ENCODE measurements around the gene SLC20A1.
"Not testable (repeated sequence)": the region's sequence is repeated elsewhere in the genome, so short reads cannot be mapped to it uniquely, and the experiment has no call there.

The SLC20A1 gene

GRCh38 chr2:112645310-112646101, at the start of gene SLC20A1:
TSS of gene SLC20A1 (plus strand) at chr2:112645939. CDS start at chr2:112646829, 890 bp downstream.
- DNase-seq (ENCODE audit: low read depth) = peak; percentile 94

GRCh38 chr2:112597537-112598322, 48.0 kb upstream of the SLC20A1 start:
- peak; percentile 15 for DNase-seq (ENCODE audit: low read depth)

- DNase-seq (ENCODE audit: low read depth) = peak; percentile 54
Observed at GRCh38 chr2:112600634-112601033, 45.1 kb upstream of the SLC20A1 start.

- no peak for DNase-seq (ENCODE audit: low read depth)
Observed at GRCh38 chr2:112601754-112602153, 44.0 kb upstream of the SLC20A1 start.

- DNase-seq (ENCODE audit: low read depth) = no peak
Observed at GRCh38 chr2:112602917-112603316, 42.8 kb upstream of the SLC20A1 start.

- DNase-seq (ENCODE audit: low read depth) = no peak
Observed at GRCh38 chr2:112603731-112604130, 42.0 kb upstream of the SLC20A1 start.

- no peak for DNase-seq (ENCODE audit: low read depth)
Observed at GRCh38 chr2:112604952-112605351, 40.8 kb upstream of the SLC20A1 start.

- no peak for DNase-seq (ENCODE audit: low read depth)
Observed at GRCh38 chr2:112605926-112606325, 39.8 kb upstream of the SLC20A1 start.

- no peak for DNase-seq (ENCODE audit: low read depth)
Observed at GRCh38 chr2:112606547-112606946, 39.2 kb upstream of the SLC20A1 start.

GRCh38 chr2:112607680-112608438, 37.9 kb upstream of the SLC20A1 start:
- no peak for DNase-seq (ENCODE audit: low read depth)

- not testable (repeated sequence) for DNase-seq (ENCODE audit: low read depth)
Observed at GRCh38 chr2:112609320-112609719, 36.4 kb upstream of the SLC20A1 start.

GRCh38 chr2:112612283-112612682, 33.5 kb upstream of the SLC20A1 start:
- DNase-seq (ENCODE audit: low read depth) = not testable (repeated sequence)

- DNase-seq (ENCODE audit: low read depth) = no peak
Observed at GRCh38 chr2:112614201-112614840, 31.4 kb upstream of the SLC20A1 start.

- no peak for DNase-seq (ENCODE audit: low read depth)
Observed at GRCh38 chr2:112615051-112615450, 30.7 kb upstream of the SLC20A1 start.

- DNase-seq (ENCODE audit: low read depth) = not testable (repeated sequence)
Observed at GRCh38 chr2:112615798-112616197, 29.9 kb upstream of the SLC20A1 start.

GRCh38 chr2:112618383-112618782, 27.4 kb upstream of the SLC20A1 start:
- DNase-seq (ENCODE audit: low read depth) = no peak

GRCh38 chr2:112621790-112622527, 23.8 kb upstream of the SLC20A1 start:
- peak; percentile 84 for DNase-seq (ENCODE audit: low read depth)

GRCh38 chr2:112622528-112622849, 23.2 kb upstream of the SLC20A1 start:
- DNase-seq (ENCODE audit: low read depth) = peak; percentile 92

- DNase-seq (ENCODE audit: low read depth) = peak; percentile 87
Observed at GRCh38 chr2:112623913-112624777, 21.6 kb upstream of the SLC20A1 start.

GRCh38 chr2:112625474-112626114, 20.1 kb upstream of the SLC20A1 start:
- no peak for DNase-seq (ENCODE audit: low read depth)

Measured in EH (cell line).